ENCODE measurements around the gene GPC6. TPM values are rescaled to one million over a fixed set of nuclear protein-coding genes. Genes with fewer than 3 reads are reported as not detected.
A peak's percentile ranks its signal among the peaks of the same experiment; 100 is the strongest.

The GPC6 gene
- polyA plus RNA-seq, 1 of the 3 experiments (the other 2 are of a cell fraction): 6.7 TPM

GRCh38 chr13:94088742-94089141, 862.1 kb downstream of the GPC6 start:
- ChIA-PET CTCF (no interaction called here), POLR2A (no interaction called here)
- Histone ChIP-seq H3K9me3 (no peaks in the 10 kb centered on the region), H3K79me2 (ENCODE audit: insufficient read depth) (no peaks in the 10 kb centered on the region), H4K20me1 (ENCODE audit: insufficient read depth) (no peaks in the 10 kb centered on the region), H3K4me2 (no peak overlapping the region), H3K27ac (ENCODE audit: low read depth in 2 of 2, low read length in 1 of 2) (peak overlapping the region in 1 of 2 experiments; percentile 47; a peak in 1 of 4 replicates), H3K4me1 (ENCODE audit: control insufficient read depth in 1 of 2, insufficient read depth in 2 of 2, low read depth in 1 of 2, low read length in 1 of 2) (peaks cover 0 to 2% of the 10 kb centered on the region in 2 experiments; a peak in 2 of 4 replicates), H3K9me2 (no peaks in the 10 kb centered on the region), H3K36me3 (replicated peaks in 1 of 2; ENCODE audit: control insufficient read depth in 1 of 2, insufficient read depth in 2 of 2, low read length in 1 of 2) (no peaks in the 10 kb centered on the region), H3F3A (replicated peaks; ENCODE audit: insufficient read depth) (peaks cover 11% of the 10 kb centered on the region), H3K9ac (no peak overlapping the region), H3K27me3 (ENCODE audit: insufficient read depth) (no peaks in the 10 kb centered on the region), H2AFZ (ENCODE audit: low read depth) (no peak overlapping the region), H3K4me3 (ENCODE audit: low read depth in 2 of 2, low read length in 1 of 2) (no peak overlapping the region)
- peak; percentile 8 for DNase-seq
- WGBS (ENCODE audit: low lambda C conversion rate): 47% methylated on average over 4 of the region's 4 CpGs
- TF ChIP-seq GABPA (IDR thresholded peaks at IDR 0.05; ENCODE audit: low read depth) (no peak), NFIC (IDR thresholded peaks at IDR 0.05; ENCODE audit: borderline replicate concordance) (no peak), IRF3 (IDR thresholded peaks at IDR 0.05; ENCODE audit: low read depth, low read length) (no peak), TEAD4 (IDR thresholded peaks at IDR 0.05; ENCODE audit: borderline replicate concordance, insufficient read depth) (no peak), FOXM1 (IDR thresholded peaks at IDR 0.05; ENCODE audit: low read depth) (no peak), USF2 (IDR thresholded peaks at IDR 0.05; ENCODE audit: borderline replicate concordance, low read depth, low read length) (no peak), POLR2AphosphoS5 (IDR thresholded peaks at IDR 0.05; ENCODE audit: low read depth, low read length) (no peak), USF1 (IDR thresholded peaks at IDR 0.05; ENCODE audit: borderline replicate concordance, low read depth) (no peak), REST (IDR thresholded peaks at IDR 0.05; ENCODE audit: low read depth, low read length) (no peak), YY1 (IDR thresholded peaks at IDR 0.05; ENCODE audit: low read depth) (no peak), RAD21 (IDR thresholded peaks at IDR 0.05; ENCODE audit: low read length) (no peak; the same call in 1 of the 2 replicates), EZH2phosphoT487 (IDR thresholded peaks at IDR 0.05; ENCODE audit: borderline replicate concordance, low read depth) (no peak), TAF1 (IDR thresholded peaks at IDR 0.05; ENCODE audit: borderline replicate concordance, low read depth, low read length) (no peak), CHD2 (IDR thresholded peaks at IDR 0.05; ENCODE audit: low read length, partially characterized antibody) (peak; percentile 31), TCF12 (IDR thresholded peaks at IDR 0.05) (no peak), RCOR1 (IDR thresholded peaks at IDR 0.05; ENCODE audit: low read length) (peak; percentile 76), RFX5 (IDR thresholded peaks at IDR 0.05; ENCODE audit: low read length) (no peak), RXRA (IDR thresholded peaks at IDR 0.05; ENCODE audit: borderline replicate concordance, low read depth) (no peak), FOSL2 (IDR thresholded peaks at IDR 0.05; ENCODE audit: borderline replicate concordance, low read depth) (no peak), MAX (IDR thresholded peaks at IDR 0.05; ENCODE audit: low read depth) (no peak), FOXJ3 (CRISPR knock-in tag; IDR thresholded peaks at IDR 0.05) (no peak), NRF1 (IDR thresholded peaks at IDR 0.05; ENCODE audit: low read depth, low read length) (no peak), EP300 (IDR thresholded peaks at IDR 0.05; ENCODE audit: borderline replicate concordance in 1 of 2, low read depth in 1 of 2, low read length in 1 of 2) (peak in 1 of 2 experiments; percentile 91; a peak in 2 of 4 replicates), GATA2 (CRISPR knock-in tag; IDR thresholded peaks at IDR 0.05) (peak; percentile 72), MXI1 (IDR thresholded peaks at IDR 0.05; ENCODE audit: low read depth, low read length) (0 out of 2 replicates have a peak, but pooled peaks have one; percentile 16), ZBTB33 (IDR thresholded peaks at IDR 0.05; ENCODE audit: borderline replicate concordance, low read depth) (no peak), SIN3A (IDR thresholded peaks at IDR 0.05; ENCODE audit: borderline replicate concordance, low read depth, low read length) (no peak)
